ENCODE measurements around the gene TFEB. TPM values are rescaled to one million over a fixed set of nuclear protein-coding genes. Genes with fewer than 3 reads are reported as not detected.

TFEB gene
- total RNA-seq, 1 experiment from 2014 or later = 16.2 TPM

GRCh38 chr6:41720262-41720620, 15.2 kb downstream of the TFEB start:
- ChIA-PET CTCF (interaction anchor here (0.6 to 1.0 kb wide), 3 partner anchors 15 to 36 kb away, joined by 3 to 4 read pairs (median 4); partner anchors contain the start of gene TFEB), POLR2A (interaction anchor here (1.4 to 9.4 kb wide), 3 partner anchors 14 to 67 kb away, joined by 3 to 98 read pairs (median 4); partner anchors contain the start of genes TFEB and TOMM6)
- Mint-ChIP-seq H3K27me3 (ENCODE audit: insufficient read depth, unreplicated experiment) (no peaks in the 10 kb centered on the region), H3K4me3 (ENCODE audit: unreplicated experiment) (no peak overlapping the region), H3K36me3 (ENCODE audit: insufficient read depth, unreplicated experiment) (peaks cover 6% of the 10 kb centered on the region), H3K9me3 (ENCODE audit: unreplicated experiment) (no peaks in the 10 kb centered on the region), H3K4me1 (ENCODE audit: insufficient read depth, unreplicated experiment) (peaks cover 50% of the 10 kb centered on the region), H3K27ac (ENCODE audit: low read depth, unreplicated experiment) (no peak overlapping the region)
- no peak for TF ChIP-seq CTCF (IDR thresholded peaks at IDR 0.05; ENCODE audit: unreplicated experiment)
- DNase-seq (ENCODE audit: unreplicated experiment) = no peak
- intact Hi-C loops (cut with micrococcal nuclease) = no loop called here
- no TSS peak for BruUV-seq (replicated peaks)

GRCh38 chr6:41719436-41720261, 15.8 kb downstream of the TFEB start:
- intact Hi-C loops (cut with micrococcal nuclease) = no loop called here
- no peak for TF ChIP-seq CTCF (IDR thresholded peaks at IDR 0.05; ENCODE audit: unreplicated experiment)
- H3K4me1 Mint-ChIP-seq (ENCODE audit: insufficient read depth, unreplicated experiment) = peaks cover 48% of the 10 kb centered on the region
- no peaks in the 10 kb centered on the region for H3K27me3 Mint-ChIP-seq (ENCODE audit: insufficient read depth, unreplicated experiment)
- H3K36me3 Mint-ChIP-seq (ENCODE audit: insufficient read depth, unreplicated experiment) = peaks cover 6% of the 10 kb centered on the region
- no peak for DNase-seq (ENCODE audit: unreplicated experiment)
- H3K27ac Mint-ChIP-seq (ENCODE audit: low read depth, unreplicated experiment) = no peak overlapping the region
- no peaks in the 10 kb centered on the region for H3K9me3 Mint-ChIP-seq (ENCODE audit: unreplicated experiment)
- ChIA-PET POLR2A (interaction anchor here (0.6 to 9.4 kb wide), 5 partner anchors 10 to 922 kb away, joined by 3 to 98 read pairs (median 3); partner anchors contain the start of genes TFEB and TOMM6), CTCF (interaction anchor here (0.6 to 1.3 kb wide), 5 partner anchors 14 to 67 kb away, joined by 3 to 4 read pairs (median 3); partner anchors contain the start of gene TFEB)
- H3K4me3 Mint-ChIP-seq (ENCODE audit: unreplicated experiment) = no peak overlapping the region
- BruUV-seq (replicated peaks) = no TSS peak

- H3K4me1 Mint-ChIP-seq (ENCODE audit: insufficient read depth, unreplicated experiment) = peaks cover 50% of the 10 kb centered on the region
- H3K36me3 Mint-ChIP-seq (ENCODE audit: insufficient read depth, unreplicated experiment) = peaks cover 10% of the 10 kb centered on the region
- DNase-seq (ENCODE audit: unreplicated experiment) = no peak
- no peaks in the 10 kb centered on the region for H3K27me3 Mint-ChIP-seq (ENCODE audit: insufficient read depth, unreplicated experiment)
- CTCF ChIA-PET = interaction anchor here (0.7 to 1.3 kb wide), 4 partner anchors 15 to 67 kb away, joined by 3 to 4 read pairs (median 3); no protein-coding TSS in a partner anchor
- intact Hi-C loops (cut with micrococcal nuclease) = no loop called here
- no peaks in the 10 kb centered on the region for H3K9me3 Mint-ChIP-seq (ENCODE audit: unreplicated experiment)
- POLR2A ChIA-PET = interaction anchor here (0.5 to 9.4 kb wide), 5 partner anchors 11 to 921 kb away, joined by 3 to 98 read pairs (median 3); partner anchors contain the start of gene TFEB
- no peak overlapping the region for H3K4me3 Mint-ChIP-seq (ENCODE audit: unreplicated experiment)
- no peak for TF ChIP-seq CTCF (IDR thresholded peaks at IDR 0.05; ENCODE audit: unreplicated experiment)
- H3K27ac Mint-ChIP-seq (ENCODE audit: low read depth, unreplicated experiment) = no peak overlapping the region
- BruUV-seq (replicated peaks) = no TSS peak
Observed at GRCh38 chr6:41718828-41719227, 16.6 kb downstream of the TFEB start.

DNA sequence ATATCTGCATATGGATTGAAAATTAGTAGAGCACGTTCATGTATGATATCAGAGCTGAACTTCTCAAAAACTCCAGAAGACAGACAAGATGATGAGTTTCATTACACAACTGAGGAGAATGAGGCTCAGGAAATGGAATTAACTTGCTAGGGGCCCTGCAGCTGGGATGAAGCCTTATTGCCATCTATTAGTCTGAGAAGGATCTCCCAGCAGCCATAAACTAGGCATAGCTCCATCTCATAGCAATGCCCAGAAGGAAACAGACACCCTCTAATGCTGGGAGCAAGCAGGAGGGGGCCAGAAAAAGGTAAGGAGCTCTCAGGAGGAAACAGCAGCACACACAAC, 18.0 kb downstream of the TFEB start:
- TF ChIP-seq CTCF (IDR thresholded peaks at IDR 0.05; ENCODE audit: unreplicated experiment) = no peak
- H3K9me3 Mint-ChIP-seq (ENCODE audit: unreplicated experiment) = no peaks in the 10 kb centered on the region
- DNase-seq (ENCODE audit: unreplicated experiment) = no peak
- H3K27ac Mint-ChIP-seq (ENCODE audit: low read depth, unreplicated experiment) = no peak overlapping the region
- BruUV-seq (replicated peaks) = no TSS peak
- peaks cover 5% of the 10 kb centered on the region for H3K36me3 Mint-ChIP-seq (ENCODE audit: insufficient read depth, unreplicated experiment)
- intact Hi-C loops (cut with micrococcal nuclease) = no loop called here
- ChIA-PET CTCF (interaction anchor here (0.6 to 2.8 kb wide), 5 partner anchors 12 to 398 kb away, joined by 3 to 19 read pairs (median 3); no protein-coding TSS in a partner anchor), POLR2A (interaction anchor here (1.2 to 9.4 kb wide), 3 partner anchors 17 to 81 kb away, joined by 3 to 98 read pairs (median 3); partner anchors contain the start of gene TFEB)
- peaks cover 48% of the 10 kb centered on the region for H3K4me1 Mint-ChIP-seq (ENCODE audit: insufficient read depth, unreplicated experiment)
- H3K4me3 Mint-ChIP-seq (ENCODE audit: unreplicated experiment) = no peak overlapping the region
- H3K27me3 Mint-ChIP-seq (ENCODE audit: insufficient read depth, unreplicated experiment) = no peaks in the 10 kb centered on the region
